Putamen (tissue), 1 donor: Measurements from ENCODE around the gene RAD21L1.

Source experiments
- DNase-seq: peaks from one replicate; pipeline ENCODE4 v3.0.0-alpha.2; 2016; ENCODE audit warnings: low spot score

RAD21L1 gene

DNA sequence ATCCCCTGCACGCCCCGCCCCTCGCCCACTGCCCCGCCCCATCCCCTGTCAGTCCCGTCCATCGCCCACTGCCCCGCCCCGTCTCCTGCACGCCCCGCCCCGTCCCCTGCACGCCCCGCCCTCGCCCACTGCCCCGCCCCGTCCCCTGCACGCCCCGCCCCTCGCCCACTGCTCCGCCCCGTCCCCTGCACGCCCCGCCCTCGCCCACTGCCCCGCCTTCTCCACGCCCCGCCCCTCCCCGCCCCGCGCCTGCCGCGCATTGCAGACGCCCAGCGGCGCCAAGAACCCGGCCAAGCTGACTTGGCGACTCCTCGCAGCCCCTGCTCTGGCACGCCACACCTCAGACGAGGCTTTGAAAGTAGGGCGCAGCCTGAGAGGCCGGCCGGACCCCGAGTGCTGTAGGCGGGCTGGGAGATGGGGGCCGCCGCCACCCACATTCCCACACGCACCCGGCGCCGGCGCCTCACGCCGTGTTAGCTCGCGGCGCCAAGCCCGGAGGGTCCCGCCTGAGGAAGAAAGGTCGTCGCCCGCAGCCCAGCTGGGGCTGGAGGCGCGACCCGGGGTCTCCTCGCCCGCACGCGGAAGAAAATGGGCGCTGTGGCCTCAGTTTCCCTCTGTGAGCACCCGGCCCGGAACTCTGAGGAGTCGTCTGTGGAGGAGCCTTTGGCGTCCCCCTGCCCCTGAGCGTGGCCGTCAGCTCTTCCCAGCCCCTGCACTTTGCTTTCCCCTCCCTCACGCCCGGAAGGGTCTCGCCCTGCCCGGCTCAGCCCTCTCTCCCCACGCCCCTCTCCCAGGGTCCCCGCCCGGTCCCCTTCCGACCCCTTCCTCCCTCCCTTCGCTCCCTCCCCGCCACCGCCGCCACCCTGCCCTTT, at the start of gene RAD21L1:
Gene RAD21L1 (plus strand): TSS at position 262 of the 872 bp plus-strand sequence. CDS start 2,410 bp downstream, outside the sequence.
- peak; percentile 43 for DNase-seq

DNA sequence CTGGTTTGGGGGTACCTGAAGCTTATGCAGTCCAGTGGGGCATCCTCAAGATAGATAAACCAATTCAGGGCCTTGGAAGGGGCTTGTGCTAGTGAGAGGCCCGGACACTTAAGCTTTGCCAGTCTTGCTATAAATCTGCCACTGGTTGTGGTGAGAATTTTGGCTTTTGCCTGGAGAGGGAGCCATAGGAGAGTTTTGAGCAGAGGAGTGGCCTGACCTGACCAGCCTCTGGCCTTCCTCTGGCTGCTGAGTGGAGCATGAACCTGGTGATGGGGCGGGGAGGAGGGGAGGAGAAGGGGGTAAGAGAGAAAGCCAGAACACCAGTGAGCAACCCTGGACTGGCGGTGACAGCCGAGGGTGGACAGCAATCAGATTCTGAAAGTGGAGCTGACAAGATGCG, 48.2 kb upstream of the RAD21L1 start:
- no peak for DNase-seq

DNA sequence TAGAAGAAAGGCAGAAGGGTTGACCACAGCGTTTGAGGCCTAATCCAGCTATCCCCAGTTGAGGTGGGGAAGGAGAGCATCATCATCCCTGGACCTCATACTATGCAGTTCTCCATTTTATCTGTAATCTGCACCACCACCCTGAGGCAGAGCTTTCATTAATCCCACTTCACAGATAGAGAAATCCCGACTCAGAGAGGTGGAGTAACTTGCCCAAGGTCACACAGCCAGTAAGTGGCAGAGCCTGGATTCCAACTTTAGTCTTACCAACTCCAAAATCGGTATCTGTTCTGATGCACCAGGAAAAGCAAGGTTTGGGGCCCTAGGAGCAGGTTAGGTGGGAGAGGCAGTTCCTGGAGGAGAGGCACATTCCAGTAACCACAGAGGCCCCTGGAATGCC, 47.7 kb upstream of the RAD21L1 start:
- no peak for DNase-seq

DNA sequence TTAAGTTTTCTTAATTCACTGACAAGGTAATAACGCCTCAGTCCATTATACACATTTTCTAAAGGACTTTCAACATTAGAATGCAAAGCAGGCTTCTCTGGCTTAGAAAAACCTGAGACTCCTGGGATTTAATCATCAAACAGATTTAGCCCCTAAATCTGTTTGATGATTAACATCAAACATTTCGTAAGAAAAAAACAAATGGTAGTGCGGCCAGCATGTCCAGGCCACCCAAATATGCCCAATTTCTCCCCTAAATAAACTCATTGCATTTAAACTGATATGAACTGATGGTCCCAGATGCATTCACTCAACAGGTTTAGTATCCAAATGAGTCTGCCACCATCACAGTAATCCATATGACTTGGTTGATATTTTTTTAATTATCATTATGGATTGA, 47.2 kb upstream of the RAD21L1 start:
- no peak for DNase-seq

DNA sequence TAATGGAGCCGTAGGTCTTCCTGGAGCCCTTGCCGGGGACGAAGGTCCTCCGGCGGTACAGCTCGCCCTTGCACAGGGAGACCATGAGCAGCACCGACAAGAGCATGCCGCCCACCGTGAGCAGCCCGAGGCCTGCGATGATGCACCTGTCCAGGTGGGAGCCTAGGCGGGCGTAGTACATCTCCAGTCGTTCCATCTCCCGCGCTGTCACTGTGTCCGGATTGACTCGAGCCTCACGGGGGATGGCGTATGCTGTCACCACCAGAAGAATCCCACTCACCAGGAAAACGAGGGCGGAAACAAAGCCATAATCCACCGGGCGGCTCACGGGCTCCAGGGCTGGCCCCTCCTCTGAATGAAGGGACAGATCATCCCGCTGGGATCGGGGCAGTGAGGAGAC, 44.9 kb upstream of the RAD21L1 start:
- no peak for DNase-seq

DNA sequence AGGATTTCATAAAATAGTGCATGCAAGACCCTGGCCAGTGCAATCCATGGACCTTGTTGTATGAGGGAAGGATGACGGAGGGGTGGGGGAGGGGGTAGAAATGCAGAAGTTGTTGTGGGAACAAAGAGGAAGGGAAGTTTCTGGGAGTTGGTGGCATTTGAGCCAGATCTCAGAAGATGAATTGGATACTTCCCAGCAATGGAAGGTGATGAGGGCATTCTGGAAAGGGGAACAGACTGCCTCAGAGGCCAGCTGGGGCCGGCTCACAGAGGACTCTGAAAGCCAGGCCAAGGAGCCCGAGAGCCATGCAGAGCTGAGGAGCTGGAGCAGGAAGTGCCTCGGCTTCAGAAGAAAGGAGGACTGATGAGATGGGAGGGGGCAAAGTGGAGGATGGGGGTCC, 43.7 kb upstream of the RAD21L1 start:
- no peak for DNase-seq

DNA sequence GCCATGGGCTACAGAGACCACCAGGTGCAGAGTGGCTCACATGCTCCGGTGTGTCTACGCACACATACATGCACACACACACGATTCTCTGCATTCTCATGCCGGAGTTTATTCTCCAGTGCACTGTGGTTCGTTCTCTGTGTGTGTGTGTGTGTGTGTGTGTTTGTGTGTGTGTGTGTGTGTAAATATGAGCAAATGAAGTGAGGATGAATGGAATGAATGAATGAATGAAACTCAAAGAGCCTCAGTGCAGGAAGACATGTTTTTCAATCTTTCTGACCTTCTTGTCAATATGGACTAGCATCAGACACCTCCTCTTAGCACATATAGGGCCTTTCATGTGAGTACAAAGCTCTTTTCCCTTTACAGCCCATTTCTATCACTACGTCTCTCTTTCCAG, 42.7 kb upstream of the RAD21L1 start:
- DNase-seq, result no peak

DNA sequence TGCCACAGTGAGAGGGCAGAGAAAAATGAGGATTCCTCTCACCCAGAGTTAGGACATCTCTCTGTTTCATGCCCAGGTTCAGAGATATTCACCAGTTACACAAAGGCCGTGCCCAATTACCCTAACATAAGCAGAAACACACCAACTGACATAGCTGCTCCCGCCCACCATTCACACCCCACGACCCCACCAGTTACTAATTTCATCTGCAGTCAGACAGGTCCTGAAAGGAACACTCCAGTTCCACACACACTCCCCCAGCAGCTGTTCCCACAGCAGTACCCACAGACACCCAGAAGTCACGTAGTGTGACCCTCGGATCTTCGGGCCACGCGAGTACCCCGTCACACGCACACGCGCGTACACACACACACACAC, 41.6 kb upstream of the RAD21L1 start:
- no peak for DNase-seq

DNA sequence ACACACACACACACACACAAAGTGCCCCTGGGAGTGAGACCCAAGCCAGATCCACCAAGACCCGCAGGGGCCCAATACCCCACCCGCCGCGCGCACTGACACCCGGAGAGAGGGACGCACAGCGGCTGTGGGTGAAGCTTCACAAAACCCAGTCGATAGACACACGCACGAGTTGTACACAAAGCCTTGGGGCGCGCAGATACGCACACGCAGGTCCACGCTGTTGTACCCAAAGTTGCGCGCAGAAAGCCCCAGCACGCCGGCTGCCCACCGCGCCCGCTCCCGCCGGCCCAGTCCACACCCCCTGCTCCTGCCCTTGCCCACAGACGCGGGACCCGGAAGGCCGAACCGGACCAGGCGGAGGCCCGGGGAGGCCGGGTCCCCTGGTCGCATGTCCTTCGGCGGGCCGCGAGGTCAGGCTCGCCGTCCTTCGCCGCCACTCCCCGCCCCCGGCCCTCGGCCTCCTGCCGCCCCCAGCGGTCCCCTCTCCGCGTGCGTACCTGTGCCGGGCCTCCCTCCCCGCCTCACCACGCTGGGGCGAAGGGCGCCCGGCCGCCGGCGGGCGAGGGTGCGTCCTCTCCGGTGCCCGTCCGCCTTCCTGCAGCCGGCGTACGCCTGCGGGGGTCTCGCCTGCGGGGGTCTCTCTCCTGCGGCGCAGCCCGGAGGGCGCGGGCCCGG, 41.1 kb upstream of the RAD21L1 start, which contains the start of gene TMEM74B:
Gene TMEM74B (minus strand): TSS at position 344 of the 678 bp plus-strand sequence. CDS start 1,180 bp downstream, outside the sequence.
- DNase-seq, result no peak

DNA sequence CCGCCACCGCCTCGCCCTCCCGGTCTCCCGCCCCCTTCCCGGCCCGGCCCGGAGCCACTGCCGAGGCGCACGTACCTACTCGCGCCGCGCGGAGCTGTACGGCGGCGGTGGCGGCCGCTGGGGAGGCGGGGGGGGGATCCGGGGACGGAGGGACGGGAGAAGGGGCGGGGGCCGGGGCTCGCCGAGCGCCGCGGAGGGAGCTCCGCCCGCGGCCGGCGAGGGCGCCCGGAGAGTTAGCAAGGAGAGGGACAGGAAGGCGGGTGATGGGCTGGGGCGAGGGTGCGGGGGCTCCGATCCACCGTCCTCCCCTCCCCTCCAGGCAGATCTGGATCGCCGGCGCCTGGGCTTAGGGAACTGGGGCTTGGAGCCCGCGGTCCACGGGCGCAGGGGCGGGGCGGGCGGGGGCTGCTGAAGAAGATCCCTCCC, 40.5 kb upstream of the RAD21L1 start:
- DNase-seq, result no peak

DNA sequence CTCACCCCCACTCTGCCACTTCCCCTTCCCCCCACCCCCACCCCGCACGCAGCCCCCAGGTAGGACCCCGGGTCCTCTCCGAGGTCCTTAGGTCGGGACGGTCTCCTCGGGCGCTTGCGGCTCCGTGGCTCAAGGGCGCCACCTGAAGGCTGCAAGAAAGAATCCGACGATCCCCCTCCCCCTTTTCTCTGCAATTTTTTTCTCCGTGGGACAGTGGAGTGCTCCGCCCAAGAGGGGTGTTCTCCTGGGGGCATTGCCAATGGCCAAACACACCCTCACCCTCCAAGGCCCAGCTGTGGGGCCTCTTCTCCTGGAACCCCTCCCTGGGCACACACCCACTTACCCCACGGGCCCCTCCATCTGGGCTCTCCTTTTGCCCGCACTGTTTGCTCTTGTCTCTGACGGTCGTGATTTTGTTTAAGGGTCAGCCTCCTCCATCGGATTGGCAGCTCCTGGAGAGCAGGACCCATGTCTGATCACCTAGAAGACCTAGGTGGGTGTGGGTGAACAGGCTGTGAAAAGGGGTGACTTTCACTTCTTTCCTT, 40.0 kb upstream of the RAD21L1 start:
- no peak for DNase-seq

DNA sequence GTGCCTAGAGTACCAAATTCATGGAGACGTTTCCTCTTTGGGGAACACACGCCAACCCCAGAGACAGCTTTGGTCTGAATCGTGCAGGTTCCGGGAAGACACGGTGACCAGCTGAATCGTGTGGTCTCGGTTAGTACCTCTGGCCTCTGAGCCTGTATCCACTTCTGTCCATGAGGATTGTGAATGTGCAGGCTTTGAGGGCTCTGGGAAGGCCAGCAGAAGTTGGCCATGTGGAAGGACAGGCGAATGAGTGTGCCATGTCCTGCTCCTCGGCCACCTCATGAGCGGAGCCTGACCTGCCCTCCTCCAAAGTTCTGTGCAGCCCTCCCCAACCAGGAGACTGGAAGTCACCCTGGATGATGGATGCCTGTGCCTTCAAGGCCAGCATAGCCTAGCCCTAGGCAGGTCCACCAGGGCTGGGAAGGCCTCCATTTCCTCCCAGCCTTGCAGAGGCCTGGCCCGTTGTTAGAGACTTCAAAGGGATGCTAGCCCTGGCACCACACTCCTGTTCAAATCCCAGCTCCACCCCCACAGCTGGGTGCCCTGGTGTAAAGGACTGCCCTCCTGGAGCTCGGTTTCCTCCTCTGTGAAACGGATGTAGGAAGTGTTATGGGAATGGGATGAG, 39.4 kb upstream of the RAD21L1 start:
- DNase-seq, result no peak

DNA sequence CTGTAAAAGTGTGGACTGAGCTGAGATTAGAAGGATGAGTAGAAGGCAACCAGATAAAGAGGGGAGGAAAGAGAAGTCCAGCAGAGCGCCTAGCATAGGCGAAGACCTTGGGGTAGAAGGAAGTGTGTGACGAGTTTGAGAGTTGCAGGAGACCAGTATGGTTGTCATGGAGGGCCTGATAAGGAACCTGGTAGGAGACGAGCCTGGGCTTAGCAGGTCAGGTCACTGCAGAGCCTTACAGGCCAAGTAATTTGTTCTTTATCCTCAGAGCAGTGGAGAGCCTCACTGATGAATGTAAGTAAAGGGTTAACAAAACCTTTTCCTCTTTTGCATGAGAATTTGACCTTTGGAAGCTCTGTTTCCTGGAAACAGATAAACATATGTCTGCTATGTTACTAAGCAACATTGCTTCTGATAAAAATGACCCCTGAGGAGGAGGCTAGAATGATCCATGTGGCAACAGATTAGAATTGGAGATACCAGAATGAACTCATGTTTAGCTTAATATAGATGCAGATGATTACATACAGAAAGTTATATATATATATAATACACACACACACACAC, 38.2 kb upstream of the RAD21L1 start:
- no peak for DNase-seq

DNA sequence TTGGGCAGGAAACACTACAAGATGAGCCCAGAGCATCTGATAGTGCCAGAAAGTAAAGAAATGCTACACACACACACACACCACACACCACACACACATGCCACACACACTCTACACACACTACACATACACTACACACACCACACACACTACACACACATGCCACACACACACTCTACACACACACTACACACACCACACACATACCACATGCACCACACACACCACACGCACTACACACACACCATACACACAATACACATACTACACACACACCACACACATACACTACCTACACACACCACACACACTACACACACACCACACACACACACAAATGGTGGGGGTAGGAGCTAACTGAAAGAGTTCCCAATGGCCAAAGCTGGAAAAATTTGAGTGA, 37.5 kb upstream of the RAD21L1 start:
- no peak for DNase-seq

DNA sequence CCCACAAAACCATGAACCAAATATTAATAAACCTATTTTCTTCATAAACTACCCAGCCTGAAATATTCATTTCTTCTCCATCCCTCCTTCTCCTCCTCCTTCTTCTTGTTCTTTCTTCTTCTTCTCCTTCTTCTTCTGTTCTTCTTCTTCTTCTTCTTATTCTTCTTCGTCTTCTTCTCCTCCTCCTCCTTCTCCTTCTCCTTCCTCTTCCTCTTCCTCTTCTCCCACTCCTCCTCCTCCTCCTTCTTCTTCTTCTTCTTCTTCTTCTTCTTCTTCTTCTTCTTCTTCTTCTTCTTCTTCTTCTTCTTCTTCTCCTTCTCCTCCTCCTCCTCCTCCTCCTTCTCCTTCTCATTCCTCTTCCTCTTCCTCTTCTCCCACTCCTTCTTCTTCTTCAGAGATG, 36.0 kb upstream of the RAD21L1 start:
- DNase-seq, result no peak

DNA sequence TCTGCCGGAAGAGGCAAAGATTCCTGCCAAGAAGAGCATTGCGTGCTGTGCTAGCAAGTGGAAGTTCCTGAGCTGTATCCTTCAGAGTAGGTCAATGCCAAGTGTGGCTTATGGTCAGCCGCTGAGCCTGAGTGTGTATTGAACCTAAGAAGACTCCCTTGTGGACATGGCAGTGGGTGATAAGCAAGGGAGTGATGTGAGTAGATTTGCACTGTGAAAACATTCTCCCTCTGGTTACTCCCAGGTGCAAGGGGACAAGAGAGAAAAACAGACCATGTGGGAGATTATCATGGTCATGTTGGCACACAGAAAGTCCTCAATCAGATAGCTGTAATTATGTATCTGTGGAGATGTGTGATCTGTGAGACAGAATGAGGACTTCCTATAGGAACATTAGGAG, 35.0 kb upstream of the RAD21L1 start:
- no peak for DNase-seq

DNA sequence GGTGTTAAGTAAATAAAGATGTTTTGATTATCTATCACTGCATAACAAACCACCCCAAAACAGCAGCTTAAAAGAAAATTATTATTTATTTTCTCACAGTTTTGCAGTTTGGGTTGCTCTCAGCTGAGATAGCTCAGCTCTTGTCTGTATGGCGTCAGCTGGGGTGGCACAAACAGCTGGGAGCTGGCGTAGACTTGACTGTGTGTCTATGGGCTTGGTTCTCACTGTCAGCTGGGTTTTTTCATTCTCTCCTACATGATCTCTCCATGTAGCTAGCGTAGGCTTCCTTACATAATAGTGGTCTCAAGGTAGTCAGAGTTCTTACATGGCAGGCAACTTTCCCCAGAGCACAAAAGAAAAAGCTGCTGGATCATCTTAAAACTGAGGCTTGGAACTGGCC, 34.5 kb upstream of the RAD21L1 start:
- no peak for DNase-seq

DNA sequence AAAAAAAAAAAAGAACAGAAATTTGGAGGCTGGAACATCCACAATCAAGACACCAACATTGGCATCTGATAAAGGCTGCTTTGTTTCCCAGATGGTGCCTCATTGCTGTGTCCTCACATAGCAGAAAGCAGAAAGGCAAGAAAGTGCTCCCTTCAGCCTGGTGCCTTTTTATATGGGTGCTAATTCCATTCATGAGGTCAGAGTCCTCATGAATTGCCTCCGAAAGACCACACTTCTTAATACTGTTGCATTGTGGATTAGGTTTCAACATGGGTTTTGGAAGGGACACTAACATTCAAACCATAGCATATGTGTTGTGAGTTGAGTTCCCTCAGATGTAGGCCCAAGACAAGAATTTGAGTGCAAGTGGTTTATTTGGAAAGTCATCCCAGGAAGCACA, 30.6 kb upstream of the RAD21L1 start:
- DNase-seq, result no peak

DNA sequence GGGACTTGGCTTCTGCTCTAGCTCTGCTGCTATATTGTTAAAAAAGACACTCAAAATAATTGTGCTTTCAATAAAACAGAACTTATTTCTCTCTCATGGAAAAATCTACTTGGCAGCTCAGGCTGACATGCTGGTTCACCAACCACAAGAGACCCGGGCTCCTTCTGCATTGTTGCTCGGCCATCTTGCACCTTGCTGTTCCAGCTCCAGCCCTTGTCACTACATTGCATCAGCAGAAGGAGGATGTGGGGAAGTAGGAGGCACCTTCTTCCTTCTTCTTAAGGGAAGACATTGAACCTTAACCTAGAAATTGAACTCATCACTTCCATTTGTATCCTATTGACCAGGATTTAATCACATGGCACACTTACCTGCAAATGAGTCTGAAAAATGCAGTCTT, 29.2 kb upstream of the RAD21L1 start:
- DNase-seq, result no peak

DNA sequence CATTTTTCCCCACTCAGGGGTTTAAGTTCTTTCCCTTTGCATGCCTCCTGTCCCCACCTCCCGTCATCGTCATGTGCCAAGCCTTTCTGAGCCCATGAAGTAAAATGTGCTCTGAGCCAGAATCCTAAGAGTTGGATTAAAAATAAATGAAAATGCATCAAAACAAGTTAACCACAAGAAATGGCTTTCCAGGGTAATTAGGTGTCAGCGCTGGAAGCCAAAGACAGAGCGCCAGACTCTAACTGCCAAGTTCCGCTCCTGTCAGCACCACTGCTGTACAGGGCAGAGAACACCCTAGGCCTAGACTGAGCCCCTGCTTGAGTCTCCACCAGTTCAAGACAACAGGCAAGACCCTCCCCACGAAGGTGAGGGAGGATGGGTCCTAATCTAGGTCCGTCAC, 28.0 kb upstream of the RAD21L1 start:
- no peak for DNase-seq

DNA sequence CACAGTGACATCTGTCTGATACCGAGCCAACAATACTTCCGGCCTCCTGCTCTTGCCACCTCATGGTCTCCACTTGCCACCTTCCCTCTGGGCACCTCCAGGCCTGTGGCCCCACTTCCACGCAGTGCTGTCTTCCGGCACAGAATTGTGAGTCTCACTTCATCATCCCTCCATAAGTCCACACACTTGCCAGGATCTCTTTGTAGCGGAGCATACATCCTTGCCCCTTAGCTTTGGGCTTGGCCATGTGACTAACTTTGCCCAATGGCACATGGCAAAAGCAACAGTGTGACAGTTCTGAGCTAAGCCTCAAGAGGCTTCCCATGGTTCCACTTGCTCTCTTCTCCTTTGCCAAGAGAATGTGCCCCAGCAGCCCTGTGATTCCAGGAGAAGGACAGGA, 27.1 kb upstream of the RAD21L1 start:
- no peak for DNase-seq

DNA sequence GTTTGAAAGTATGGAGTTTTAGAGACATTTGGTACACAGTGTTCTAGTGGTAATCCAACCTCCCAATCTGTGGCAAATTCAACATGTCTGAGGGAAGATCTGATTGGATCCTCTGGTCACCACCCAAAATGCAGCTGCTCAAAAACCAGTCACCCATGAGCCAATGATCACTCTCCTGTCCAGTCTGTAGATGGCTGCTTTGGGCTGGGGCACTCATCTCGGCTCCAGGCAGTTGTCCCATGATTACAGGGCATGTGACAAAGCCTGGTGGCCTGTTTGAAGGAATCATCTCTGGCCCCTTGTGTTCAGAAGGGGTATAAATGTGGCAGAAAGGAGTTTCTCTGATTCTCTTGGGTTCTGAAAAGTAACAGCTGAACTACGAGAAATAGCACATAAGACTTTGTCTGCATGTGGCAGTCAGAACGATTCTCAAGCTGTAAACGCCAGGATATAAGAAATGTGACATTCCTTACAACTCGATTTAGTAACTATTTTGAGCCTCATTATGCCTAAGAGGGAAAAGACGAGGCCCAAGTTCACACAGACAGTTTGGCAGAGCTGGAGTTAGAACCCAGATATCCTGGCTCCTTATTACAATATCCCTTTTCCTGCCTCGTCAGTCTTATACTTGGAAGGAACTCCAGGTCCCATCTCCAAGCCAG, 26.5 kb upstream of the RAD21L1 start:
- DNase-seq, result no peak
